ENCODE results near the gene TMEM129.

Gene TMEM129

GRCh38 chr4:1684506-1685234 lies 36.5 kb downstream of the TMEM129 start:
- TF ChIP-seq CTCF (IDR thresholded peaks at IDR 0.05; ENCODE audit: insufficient read depth, low read depth, low read length, missing control alignments): no peak
- peak overlapping the region; percentile 55 for H3K4me3 ChIP-seq (ENCODE audit: low read depth, low read length)
- DNase-seq (ENCODE audit: low read depth): no peak

DNA sequence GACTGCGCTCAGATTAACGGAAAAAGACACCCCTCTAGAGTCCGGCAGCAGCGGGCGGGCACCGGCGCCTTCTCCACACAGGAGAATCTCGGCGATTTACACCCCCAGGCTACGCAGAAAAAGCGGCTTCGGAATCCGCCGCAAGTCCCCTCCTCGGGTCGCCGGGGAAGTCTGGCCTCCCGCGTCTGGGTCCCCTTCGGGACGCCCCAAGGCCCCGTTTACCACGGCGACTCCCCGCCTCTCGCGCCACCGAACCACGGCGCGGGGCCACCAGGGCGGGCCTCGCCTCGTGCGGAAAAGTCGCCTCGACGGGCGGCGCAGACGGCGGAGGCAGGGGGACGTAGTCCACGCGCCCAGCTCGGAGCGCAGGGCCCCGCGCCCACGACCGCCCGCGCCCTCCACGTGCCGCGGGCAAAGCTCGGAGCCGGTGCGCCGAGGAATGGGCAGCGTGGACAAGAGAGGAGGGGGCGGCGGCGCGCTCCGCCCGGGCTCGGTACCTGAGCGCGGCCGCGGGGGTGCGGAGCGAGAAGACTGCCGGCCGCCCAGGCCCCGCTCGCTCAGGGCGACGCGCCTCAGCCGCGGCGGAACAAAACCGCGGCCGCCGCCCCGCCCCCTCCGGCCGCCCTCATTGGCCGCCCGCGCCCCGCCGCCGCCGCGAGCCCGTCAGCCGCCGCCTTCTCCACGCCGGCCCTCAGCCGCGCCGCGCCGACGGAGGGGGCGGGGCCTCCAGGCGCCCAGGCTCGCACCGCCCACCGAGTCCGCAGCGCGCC lies 37.2 kb downstream of the TMEM129 start, which contains the start of gene FAM53A:
FAM53A (minus strand) TSS at position 578 of the 770 bp plus-strand sequence. CDS start 15,572 bp downstream, outside the sequence.
- H3K4me3 ChIP-seq (ENCODE audit: low read depth, low read length): peak within 1 kb of the TSS; percentile 67
- DNase-seq (ENCODE audit: low read depth): peak; percentile 94

GRCh38 chr4:1683261-1683735 lies 37.8 kb downstream of the TMEM129 start:
- TF ChIP-seq CTCF (IDR thresholded peaks at IDR 0.05; ENCODE audit: insufficient read depth, low read depth, low read length, missing control alignments): no peak
- DNase-seq (ENCODE audit: low read depth): peak; percentile 20
- peak overlapping the region; percentile 67 for H3K4me3 ChIP-seq (ENCODE audit: low read depth, low read length)

More for the DNA sequence above, 37.2 kb downstream of the TMEM129 start, which contains the start of gene FAM53A:
- TF ChIP-seq CTCF (IDR thresholded peaks at IDR 0.05; ENCODE audit: insufficient read depth, low read depth, low read length, missing control alignments): no peak

GRCh38 chr4:1682860-1683259 lies 38.3 kb downstream of the TMEM129 start:
- no peak for TF ChIP-seq CTCF (IDR thresholded peaks at IDR 0.05; ENCODE audit: insufficient read depth, low read depth, low read length, missing control alignments)
- no peak for DNase-seq (ENCODE audit: low read depth)
- peak overlapping the region; percentile 67; the same call in 1 of the 2 replicates for H3K4me3 ChIP-seq (ENCODE audit: low read depth, low read length)

DNA sequence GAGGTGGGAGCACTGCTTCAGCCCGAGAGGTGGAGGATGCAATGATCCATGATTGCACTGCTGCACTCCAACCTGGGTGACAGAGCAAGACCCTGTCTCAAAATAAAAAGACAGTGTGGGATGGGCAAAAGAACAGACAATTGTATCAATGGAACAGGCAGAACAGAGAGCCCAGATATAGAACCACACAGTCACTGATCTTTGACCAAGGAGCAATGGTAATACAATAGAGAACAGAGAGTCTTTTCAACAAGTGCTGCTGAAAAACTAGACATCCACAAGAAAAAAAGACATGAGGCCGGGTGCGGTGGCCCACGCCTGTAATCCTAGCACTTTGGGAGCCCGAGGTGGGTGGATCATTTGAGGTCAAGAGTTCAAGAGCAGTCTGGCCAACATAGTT lies 42.9 kb downstream of the TMEM129 start:
- no peak overlapping the region for H3K4me3 ChIP-seq (ENCODE audit: low read depth, low read length)
- DNase-seq (ENCODE audit: low read depth): no peak
- no peak for TF ChIP-seq CTCF (IDR thresholded peaks at IDR 0.05; ENCODE audit: insufficient read depth, low read depth, low read length, missing control alignments)

- no peak for TF ChIP-seq CTCF (IDR thresholded peaks at IDR 0.05; ENCODE audit: insufficient read depth, low read depth, low read length, missing control alignments)
- no peak for DNase-seq (ENCODE audit: low read depth)
- no peak overlapping the region for H3K4me3 ChIP-seq (ENCODE audit: low read depth, low read length)
These were observed 44.3 kb downstream of the TMEM129 start for GRCh38 chr4:1676605-1677525.
